HL-60 (cell line): ENCODE results near the gene KAZN.

Experiments used
- POLR2AphosphoS5 ChIP-seq: IDR thresholded peaks from 2 replicates; pipeline ENCODE4 v1.6.1; 2012; ENCODE audit warnings: low read depth
- TF ChIP-seq, protein P1 (sequence below): IDR thresholded peaks from one replicate; pipeline ENCODE4 v1.5.1; 2011; ENCODE audit warnings: low read length, control low read depth, inconsistent platforms; ENCODE audit not compliant: insufficient read depth

DNA sequence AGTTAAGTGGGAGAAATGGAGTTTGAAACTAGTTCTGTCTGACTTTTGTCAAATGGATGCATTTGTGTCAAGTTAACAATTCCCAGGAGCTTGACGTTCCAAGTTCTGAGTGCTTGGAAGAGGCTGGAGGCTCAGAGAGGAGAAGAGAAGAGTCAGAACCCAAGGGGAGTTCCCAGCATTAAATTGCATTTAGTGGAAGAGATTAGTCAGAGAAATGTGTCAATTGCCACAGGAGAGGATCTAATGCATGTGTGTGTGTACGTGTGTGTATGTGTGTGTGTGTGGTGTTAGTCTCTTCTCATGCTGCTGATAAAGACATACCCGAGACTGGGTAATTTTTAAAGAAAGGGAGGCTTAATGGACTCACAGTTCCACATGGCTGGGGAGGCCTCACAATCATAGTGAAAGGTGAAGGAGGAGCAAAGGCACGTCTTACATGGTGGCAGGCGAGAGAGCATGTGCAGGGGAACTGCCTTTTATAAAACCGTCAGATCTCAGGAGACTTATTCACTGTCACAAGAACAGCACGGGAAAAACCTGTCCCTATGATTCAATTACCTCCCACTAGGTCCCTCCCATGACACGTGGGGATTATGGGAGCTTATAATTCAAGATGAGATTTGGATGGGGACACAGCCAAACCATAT lies 453.5 kb downstream of the KAZN start:
- TF ChIP-seq, protein P1, sequence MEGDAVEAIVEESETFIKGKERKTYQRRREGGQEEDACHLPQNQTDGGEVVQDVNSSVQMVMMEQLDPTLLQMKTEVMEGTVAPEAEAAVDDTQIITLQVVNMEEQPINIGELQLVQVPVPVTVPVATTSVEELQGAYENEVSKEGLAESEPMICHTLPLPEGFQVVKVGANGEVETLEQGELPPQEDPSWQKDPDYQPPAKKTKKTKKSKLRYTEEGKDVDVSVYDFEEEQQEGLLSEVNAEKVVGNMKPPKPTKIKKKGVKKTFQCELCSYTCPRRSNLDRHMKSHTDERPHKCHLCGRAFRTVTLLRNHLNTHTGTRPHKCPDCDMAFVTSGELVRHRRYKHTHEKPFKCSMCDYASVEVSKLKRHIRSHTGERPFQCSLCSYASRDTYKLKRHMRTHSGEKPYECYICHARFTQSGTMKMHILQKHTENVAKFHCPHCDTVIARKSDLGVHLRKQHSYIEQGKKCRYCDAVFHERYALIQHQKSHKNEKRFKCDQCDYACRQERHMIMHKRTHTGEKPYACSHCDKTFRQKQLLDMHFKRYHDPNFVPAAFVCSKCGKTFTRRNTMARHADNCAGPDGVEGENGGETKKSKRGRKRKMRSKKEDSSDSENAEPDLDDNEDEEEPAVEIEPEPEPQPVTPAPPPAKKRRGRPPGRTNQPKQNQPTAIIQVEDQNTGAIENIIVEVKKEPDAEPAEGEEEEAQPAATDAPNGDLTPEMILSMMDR, result no peak
- TF ChIP-seq POLR2AphosphoS5, result no peak
